ENCODE measurements around the gene THAP5.

The THAP5 gene

GRCh38 chr7:108609643-108610042, 40.1 kb upstream of the THAP5 start:
- in situ Hi-C loops (cut with HindIII; ENCODE audit: low sequenced_read_pairs) = no loop called here

GRCh38 chr7:108605559-108606201, 36.2 kb upstream of the THAP5 start:
- no peak for TF ChIP-seq CTCF (IDR thresholded peaks at IDR 0.05; ENCODE audit: low read depth, low read length, missing control alignments)
- DNase-seq (ENCODE audit: low read depth) = no peak
- in situ Hi-C loops (cut with HindIII; ENCODE audit: low sequenced_read_pairs) = no loop called here

More at GRCh38 chr7:108609643-108610042, 40.1 kb upstream of the THAP5 start:
- DNase-seq (ENCODE audit: low read depth) = no peak
- H3K4me3 ChIP-seq (ENCODE audit: low read depth, low read length) = no peak overlapping the region
- no peak for TF ChIP-seq CTCF (IDR thresholded peaks at IDR 0.05; ENCODE audit: low read depth, low read length, missing control alignments)

GRCh38 chr7:108604307-108605077, 35.0 kb upstream of the THAP5 start:
- no peak overlapping the region for H3K4me3 ChIP-seq (ENCODE audit: low read depth, low read length)
- in situ Hi-C loops (cut with HindIII; ENCODE audit: low sequenced_read_pairs) = no loop called here
- DNase-seq (ENCODE audit: low read depth) = no peak
- TF ChIP-seq CTCF (IDR thresholded peaks at IDR 0.05; ENCODE audit: low read depth, low read length, missing control alignments) = no peak

More at GRCh38 chr7:108605559-108606201, 36.2 kb upstream of the THAP5 start:
- H3K4me3 ChIP-seq (ENCODE audit: low read depth, low read length) = no peak overlapping the region

- H3K4me3 ChIP-seq (ENCODE audit: low read depth, low read length) = no peak overlapping the region
- in situ Hi-C loops (cut with HindIII; ENCODE audit: low sequenced_read_pairs) = no loop called here
- DNase-seq (ENCODE audit: low read depth) = no peak
- no peak for TF ChIP-seq CTCF (IDR thresholded peaks at IDR 0.05; ENCODE audit: low read depth, low read length, missing control alignments)
These were observed 34.3 kb upstream of the THAP5 start for GRCh38 chr7:108603656-108604306.

GRCh38 chr7:108600399-108600798, 30.9 kb upstream of the THAP5 start:
- no peak for TF ChIP-seq CTCF (IDR thresholded peaks at IDR 0.05; ENCODE audit: low read depth, low read length, missing control alignments)
- in situ Hi-C loops (cut with HindIII; ENCODE audit: low sequenced_read_pairs) = no loop called here
- DNase-seq (ENCODE audit: low read depth) = no peak
- H3K4me3 ChIP-seq (ENCODE audit: low read depth, low read length) = no peak overlapping the region

- in situ Hi-C loops (cut with HindIII; ENCODE audit: low sequenced_read_pairs) = no loop called here
- no peak overlapping the region for H3K4me3 ChIP-seq (ENCODE audit: low read depth, low read length)
- DNase-seq (ENCODE audit: low read depth) = no peak
- TF ChIP-seq CTCF (IDR thresholded peaks at IDR 0.05; ENCODE audit: low read depth, low read length, missing control alignments) = no peak
These were observed 29.5 kb upstream of the THAP5 start for GRCh38 chr7:108598914-108599580.
